Heart left ventricle (tissue), 13 donors: ENCODE results near the gene CRLF3.

ENCODE experiments used
- CTCF ChIP-seq, 12 donors: fragments of 200-600 bp; sonication (generic) in 4 of 12; IDR thresholded peaks; one replicate each; pipeline versions ENCODE4 v1.5.0 to v1.8.0; 2018 to 2022; ENCODE audit warnings: antibody characterized with exemption in 12 of 12, mild to moderate bottlenecking in 5 of 12
- POLR2A ChIP-seq, 2 donors: fragments of 450-650 bp; IDR thresholded peaks; one replicate each; pipeline ENCODE4 v1.6.1; 2017; ENCODE audit warnings: antibody characterized with exemption in 2 of 2, mild to moderate bottlenecking in 2 of 2, moderate library complexity in 2 of 2
- donor health status: ischemic (EF 13 %, LVEDD 7.1; RV severe dilation, severe dysfunction).
- donor health status: DM: no; HTN: yes; CAD: no.
- donor health status: DM: no; HTN: no; CAD: no.
- donor health status: ischemic (EF 25% LVEDD 6.9; RV normal size, moderate dysfunction).
- donor health status: ischemic (EF 25% LVEDD 5.7; RV mildly dilated, moderate dysfunction).
- donor health status: ischemic (EF 35%, LVEDD 5.7; RV mildly dilated, moderate dysfunction).
- donor health status: nonischemic (EF 11% LVEDD 7.7; RV severe dilation, severe dysfunction).
- donor health status: DM: yes; HTN: yes; CAD: no.
- donor health status: PGD.
- donor health status: ischemic (EF 29% LVEDD 5.4; RV normal size, mild dysfunction).
- donor health status: nonischemic (EF 23%, LVEDD 6.1; RV moderate dilation, normal function).

- TF ChIP-seq CTCF (IDR thresholded peaks at IDR 0.05) (no peak), POLR2A (IDR thresholded peaks at IDR 0.05) (no peak)
Observed at GRCh38 chr17:30831663-30832437, 7.4 kb upstream of the CRLF3 start, which contains the start of gene ATAD5.
